ENCODE results near the gene NPB. TPM values are rescaled to one million over a fixed set of nuclear protein-coding genes. Genes with fewer than 3 reads are reported as not detected.
"Not testable (repeated sequence)": the region's sequence is repeated elsewhere in the genome, so short reads cannot be mapped to it uniquely, and the experiment has no call there.

NPB gene
- total RNA-seq, 2 experiments from 2014 or later, result 0.47 to 1.0 TPM

GRCh38 chr17:81914103-81914850 lies 12.2 kb downstream of the NPB start:
- Mint-ChIP-seq H3K4me3 (no peak overlapping the region), H3K36me3 (peaks cover 9% of the 10 kb centered on the region), H3K27me3 (no peaks in the 10 kb centered on the region), H3K4me1 (peaks cover 22% of the 10 kb centered on the region), H3K27ac (no peak overlapping the region), H3K9me3 (no peaks in the 10 kb centered on the region)
- ATAC-seq (ENCODE audit: low read depth), result no peak
- no peak for DNase-seq
- POLR2A ChIA-PET, result interaction anchor here (0.8 kb wide), 1 partner anchor 13 kb away, joined by 4 read pairs; the partner anchor contains the start of gene MAFG

- ATAC-seq (ENCODE audit: low read depth) (no peak), DNase-seq (no peak)
- Mint-ChIP-seq H3K9me3 (no peaks in the 10 kb centered on the region), H3K4me3 (no peak overlapping the region), H3K27me3 (no peaks in the 10 kb centered on the region), H3K27ac (no peak overlapping the region), H3K36me3 (peaks cover 9% of the 10 kb centered on the region), H3K4me1 (peaks cover 20% of the 10 kb centered on the region)
- POLR2A ChIA-PET, result no interaction called here
Observed at GRCh38 chr17:81915331-81915730, 13.3 kb downstream of the NPB start.

- Mint-ChIP-seq H3K4me1 (peaks cover 20% of the 10 kb centered on the region), H3K9me3 (no peaks in the 10 kb centered on the region), H3K27me3 (no peaks in the 10 kb centered on the region), H3K36me3 (peaks cover 9% of the 10 kb centered on the region), H3K27ac (peak overlapping the region; percentile 8), H3K4me3 (peak overlapping the region; percentile 89)
- POLR2A ChIA-PET, result interaction anchor here (0.6 to 1.5 kb wide), 5 partner anchors 11 to 90 kb away, joined by 3 to 20 read pairs (median 6); partner anchors contain the start of genes ALYREF, ANAPC11 and MAFG
- ATAC-seq (ENCODE audit: low read depth), result no peak
- DNase-seq, result no peak
Observed at GRCh38 chr17:81916234-81917001, 14.4 kb downstream of the NPB start.

- Mint-ChIP-seq H3K27ac (peak within 1 kb of the TSS; percentile 86), H3K36me3 (peaks cover 9% of the 10 kb centered on the region), H3K4me3 (peak within 1 kb of the TSS; percentile 91), H3K9me3 (no peaks in the 10 kb centered on the region), H3K4me1 (peaks cover 17% of the 10 kb centered on the region), H3K27me3 (no peaks in the 10 kb centered on the region)
- ATAC-seq (ENCODE audit: low read depth) (peak; percentile 84), DNase-seq (peak; percentile 87)
- POLR2A ChIA-PET, result interaction anchor here (0.8 to 1.5 kb wide), 6 partner anchors 10 to 47 kb away, joined by 3 to 20 read pairs (median 6); partner anchors contain the start of genes ALYREF, ANAPC11, ARHGDIA and MAFG
Observed at GRCh38 chr17:81917565-81918332, 15.7 kb downstream of the NPB start, which contains the start of gene SIRT7. TSS of gene SIRT7 (minus strand) at chr17:81918176. CDS start at chr17:81918131, 45 bp downstream.

GRCh38 chr17:81918333-81918669 lies 16.3 kb downstream of the NPB start:
- Mint-ChIP-seq H3K4me1 (peaks cover 17% of the 10 kb centered on the region), H3K27ac (peak overlapping the region; percentile 86), H3K4me3 (peak overlapping the region; percentile 91)
- DNase-seq, H3K36me3 Mint-ChIP-seq, H3K27me3 Mint-ChIP-seq, POLR2A ChIA-PET, H3K9me3 Mint-ChIP-seq: not testable (repeated sequence)
- peak; percentile 13 for ATAC-seq (ENCODE audit: low read depth)

- ATAC-seq (ENCODE audit: low read depth) (no peak), DNase-seq (no peak)
- no peak overlapping the region for H3K4me3 Mint-ChIP-seq
- peaks cover 17% of the 10 kb centered on the region for H3K4me1 Mint-ChIP-seq
- H3K27me3 Mint-ChIP-seq, result no peaks in the 10 kb centered on the region
- peak overlapping the region; percentile 43 for H3K27ac Mint-ChIP-seq
- peaks cover 4% of the 10 kb centered on the region for H3K36me3 Mint-ChIP-seq
- H3K9me3 Mint-ChIP-seq, result no peaks in the 10 kb centered on the region
- POLR2A ChIA-PET, result no interaction called here
Observed at GRCh38 chr17:81918832-81919545, 17.0 kb downstream of the NPB start.

- H3K36me3 Mint-ChIP-seq, result peaks cover 4% of the 10 kb centered on the region
- H3K4me3 Mint-ChIP-seq, result no peak overlapping the region
- H3K27ac Mint-ChIP-seq, result no peak overlapping the region
- H3K9me3 Mint-ChIP-seq, result no peaks in the 10 kb centered on the region
- peaks cover 21% of the 10 kb centered on the region for H3K4me1 Mint-ChIP-seq
- POLR2A ChIA-PET, result no interaction called here
- no peak for DNase-seq
- ATAC-seq (ENCODE audit: low read depth), result no peak
- no peaks in the 10 kb centered on the region for H3K27me3 Mint-ChIP-seq
Observed at GRCh38 chr17:81920612-81921536, 18.8 kb downstream of the NPB start.

- POLR2A ChIA-PET, result no interaction called here
- H3K4me3 Mint-ChIP-seq, result no peak overlapping the region
- H3K36me3 Mint-ChIP-seq, result peaks cover 4% of the 10 kb centered on the region
- H3K27me3 Mint-ChIP-seq, result no peaks in the 10 kb centered on the region
- no peaks in the 10 kb centered on the region for H3K9me3 Mint-ChIP-seq
- ATAC-seq (ENCODE audit: low read depth), result no peak
- no peak for DNase-seq
- H3K4me1 Mint-ChIP-seq, result peaks cover 26% of the 10 kb centered on the region
- no peak overlapping the region for H3K27ac Mint-ChIP-seq
Observed at GRCh38 chr17:81921537-81921862, 19.5 kb downstream of the NPB start.

GRCh38 chr17:81921996-81922565 lies 20.0 kb downstream of the NPB start:
- H3K4me1 Mint-ChIP-seq, result peaks cover 23% of the 10 kb centered on the region
- no peaks in the 10 kb centered on the region for H3K9me3 Mint-ChIP-seq
- H3K4me3 Mint-ChIP-seq, result no peak overlapping the region
- H3K27me3 Mint-ChIP-seq, result no peaks in the 10 kb centered on the region
- DNase-seq (no peak), ATAC-seq (ENCODE audit: low read depth) (no peak)
- H3K36me3 Mint-ChIP-seq, result peaks cover 2% of the 10 kb centered on the region
- peak overlapping the region; percentile 34 for H3K27ac Mint-ChIP-seq
- POLR2A ChIA-PET, result no interaction called here

- ATAC-seq (ENCODE audit: low read depth) (no peak), DNase-seq (no peak)
- H3K9me3 Mint-ChIP-seq, result no peaks in the 10 kb centered on the region
- no peak overlapping the region for H3K4me3 Mint-ChIP-seq
- POLR2A ChIA-PET, result no interaction called here
- H3K36me3 Mint-ChIP-seq, result no peaks in the 10 kb centered on the region
- no peaks in the 10 kb centered on the region for H3K27me3 Mint-ChIP-seq
- no peak overlapping the region for H3K27ac Mint-ChIP-seq
- peaks cover 20% of the 10 kb centered on the region for H3K4me1 Mint-ChIP-seq
Observed at GRCh38 chr17:81922566-81923301, 20.7 kb downstream of the NPB start.

Measured in activated naive CD8-positive, alpha-beta T cell treated with anti-CD3 and anti-CD28 coated beads, Interleukin-2, amount 10 ng/mL, durations not matched to agents 7 days and 5 days (primary cell).